ENCODE results near the gene EPX.

The EPX gene

GRCh38 chr17:58228679-58229078, 36.2 kb downstream of the EPX start:
- DNase-seq = no peak

GRCh38 chr17:58229384-58229783, 36.9 kb downstream of the EPX start:
- no peak for DNase-seq

- DNase-seq = no peak
Observed at GRCh38 chr17:58229881-58230280, 37.4 kb downstream of the EPX start.

GRCh38 chr17:58231641-58232040, 39.1 kb downstream of the EPX start:
- DNase-seq = no peak

- peak; percentile 94 to 96 for DNase-seq
Observed at GRCh38 chr17:58232707-58233156, 40.2 kb downstream of the EPX start.

- DNase-seq = peak in 1 of 2 experiments; percentile 8
Observed at GRCh38 chr17:58233543-58233942, 41.0 kb downstream of the EPX start.

GRCh38 chr17:58234512-58234911, 42.0 kb downstream of the EPX start:
- no peak for DNase-seq

GRCh38 chr17:58235821-58236220, 43.3 kb downstream of the EPX start:
- DNase-seq = no peak

GRCh38 chr17:58236394-58236793, 43.9 kb downstream of the EPX start:
- DNase-seq = no peak

- no peak for DNase-seq
Observed at GRCh38 chr17:58238147-58238634, 45.7 kb downstream of the EPX start, which contains the start of gene LPO. LPO (plus strand) TSS chr17:58238584; CDS start chr17:58242980, 4,396 bp downstream.

GRCh38 chr17:58239987-58240386, 47.5 kb downstream of the EPX start:
- DNase-seq = no peak

- no peak for DNase-seq
Observed at GRCh38 chr17:58242171-58242784, 49.8 kb downstream of the EPX start.

- no peak for DNase-seq
Observed at GRCh38 chr17:58244963-58245362, 52.4 kb downstream of the EPX start.

- no peak for DNase-seq
Observed at GRCh38 chr17:58245428-58246103, 53.0 kb downstream of the EPX start.

- DNase-seq = no peak
Observed at GRCh38 chr17:58246104-58246740, 53.7 kb downstream of the EPX start.

- DNase-seq = no peak
Observed at GRCh38 chr17:58246781-58247180, 54.3 kb downstream of the EPX start.

- peak; percentile 37 to 56 for DNase-seq
Observed at GRCh38 chr17:58247511-58248363, 55.2 kb downstream of the EPX start.

GRCh38 chr17:58248955-58249269, 56.4 kb downstream of the EPX start:
- no peak for DNase-seq

GRCh38 chr17:58249270-58250133, 57.0 kb downstream of the EPX start:
- peak; percentile 62 to 78 for DNase-seq

- DNase-seq = no peak
Observed at GRCh38 chr17:58250344-58251011, 58.0 kb downstream of the EPX start.

GRCh38 chr17:58252141-58252540, 59.6 kb downstream of the EPX start:
- no peak for DNase-seq

GRCh38 chr17:58253082-58253481, 60.6 kb downstream of the EPX start:
- DNase-seq = no peak

Measured in Kasumi-1 (cell line).